ENCODE results near the gene EBI3.

The EBI3 gene

GRCh38 chr19:4229179-4229931 lies at the start of gene EBI3:
Gene EBI3 (plus strand): TSS chr19:4229523. CDS start chr19:4229551, 28 bp downstream.
- H3K4me3 ChIP-seq (replicated peaks in 1 of 2; ENCODE audit: low read depth in 2 of 2, low read length in 2 of 2), result no peak within 1 kb of the TSS

GRCh38 chr19:4181053-4181508 lies 48.2 kb upstream of the EBI3 start:
- DNase-seq (ENCODE audit: low read depth in 2 of 2), result no peak
- TF ChIP-seq CTCF (IDR thresholded peaks at IDR 0.05; ENCODE audit: low read depth, low read length), result no peak
- H3K4me3 ChIP-seq (replicated peaks in 1 of 2; ENCODE audit: low read depth in 2 of 2, low read length in 2 of 2), result no peak overlapping the region

More at GRCh38 chr19:4229179-4229931, at the start of gene EBI3:
- no peak for TF ChIP-seq CTCF (IDR thresholded peaks at IDR 0.05; ENCODE audit: low read depth, low read length)
- peak; percentile 61 to 64 for DNase-seq (ENCODE audit: low read depth in 2 of 2)

GRCh38 chr19:4182084-4182810 lies 47.1 kb upstream of the EBI3 start, which contains the start of the genes ANKRD24 and SIRT6:
Gene ANKRD24 (plus strand): TSS chr19:4182689. CDS start chr19:4186426, 3,737 bp downstream.
Gene SIRT6 (minus strand): TSS chr19:4182563. CDS start chr19:4182539, 24 bp downstream.
- peak within 1 kb of the TSS; percentile 77 to 99 for H3K4me3 ChIP-seq (replicated peaks in 1 of 2; ENCODE audit: low read depth in 2 of 2, low read length in 2 of 2)
- peak; percentile 95 to 97 for DNase-seq (ENCODE audit: low read depth in 2 of 2)

GRCh38 chr19:4183967-4184717 lies 45.2 kb upstream of the EBI3 start:
- no peak overlapping the region for H3K4me3 ChIP-seq (replicated peaks in 1 of 2; ENCODE audit: low read depth in 2 of 2, low read length in 2 of 2)
- no peak for DNase-seq (ENCODE audit: low read depth in 2 of 2)
- TF ChIP-seq CTCF (IDR thresholded peaks at IDR 0.05; ENCODE audit: low read depth, low read length), result no peak

More at GRCh38 chr19:4182084-4182810, 47.1 kb upstream of the EBI3 start, which contains the start of the genes ANKRD24 and SIRT6:
- no peak for TF ChIP-seq CTCF (IDR thresholded peaks at IDR 0.05; ENCODE audit: low read depth, low read length)

- DNase-seq (ENCODE audit: low read depth in 2 of 2), result no peak
- H3K4me3 ChIP-seq (replicated peaks in 1 of 2; ENCODE audit: low read depth in 2 of 2, low read length in 2 of 2), result no peak overlapping the region
- TF ChIP-seq CTCF (IDR thresholded peaks at IDR 0.05; ENCODE audit: low read depth, low read length), result no peak
These were observed 44.5 kb upstream of the EBI3 start for GRCh38 chr19:4184718-4185352.

Measured in cardiac fibroblast (primary cell).